HepG2 (cell line): Measurements from ENCODE around the gene RHBDL3. TPM values are rescaled to one million over a fixed set of nuclear protein-coding genes. Genes with fewer than 3 reads are reported as not detected.

Experiments used
- ATAC-seq: fragments of 200-7000 bp; cut with Tn5 transposase; 3 replicates; pipeline ENCODE4 v1.9.1; 2020; ENCODE audit warnings: mild to moderate bottlenecking, moderate library complexity
- BruUV-seq: library from RNA; stranded (reverse); fragments of 400-500 nt; replicated peaks from 2 replicates; lab custom pipeline; 2021; lab: Mats Ljungman, UMichigan
- CTCF ChIA-PET: fragments of 300-600 bp; formaldehyde crosslinking; extraction: SDS; loops from one replicate; lab custom pipeline; 2021; ENCODE audit warnings: low total read pairs, inconsistent platforms, low intra/inter-chr PET ratio; lab: Yijun Ruan, JAX
- POLR2A ChIA-PET: fragments of 350-600 bp; sonication (Branson Sonifier 250); formaldehyde crosslinking; loops from one replicate; lab custom pipeline; 2020; ENCODE audit warnings: antibody characterized with exemption, inconsistent platforms; lab: Yijun Ruan, JAX
- DNase-seq: peaks from one replicate; pipeline ENCODE4 v3.0.0-alpha.2; 2015; ENCODE audit warnings: low spot score
- FAIRE-seq: peaks from 3 replicates; lab custom pipeline; 2011; peaks lifted over from hg19 to GRCh38; lab: Jason Lieb, UNC
- H2AFZ ChIP-seq: one replicate; pipeline ENCODE4 v1.6.1; 2011; ENCODE audit warnings: low read length, inconsistent platforms
- H3K27ac ChIP-seq: fragments of 300-600 bp; 3 replicates; pipeline ENCODE4 v1.8.0; 2011; ENCODE audit warnings: mixed run types, mild to moderate bottlenecking, mixed read lengths, low read length, inconsistent platforms; ENCODE audit not compliant: insufficient read depth; ENCODE audit errors: extremely low read length
- H3K27me3 ChIP-seq, 2 experiments: fragments of 200-600 bp in 1 of 2; 2 replicates in 1 of 2; 3 replicates in 1 of 2; pipeline versions ENCODE4 v1.6.0 to v1.8.0; 2011; ENCODE audit warnings: low read length in 2 of 2, mild to moderate bottlenecking in 2 of 2, moderate library complexity in 2 of 2, inconsistent platforms in 1 of 2; ENCODE audit not compliant: insufficient read depth in 2 of 2, control insufficient read depth in 1 of 2
- H3K36me3 ChIP-seq, 2 experiments: fragments of 200-600 bp in 1 of 2; replicated peaks in 1 of 2; 2 replicates in 1 of 2; 3 replicates in 1 of 2; pipeline versions ENCODE4 v1.5.1 to v1.8.0; 2011; ENCODE audit warnings: low read length in 2 of 2, inconsistent platforms in 1 of 2; ENCODE audit not compliant: insufficient read depth in 2 of 2, control insufficient read depth in 1 of 2
- H3K4me1 ChIP-seq: 2 replicates; pipeline ENCODE4 v1.5.1; 2012; ENCODE audit warnings: low read length, inconsistent platforms; ENCODE audit not compliant: insufficient read depth
- H3K4me2 ChIP-seq: 2 replicates; pipeline ENCODE4 v1.6.0; 2011; ENCODE audit warnings: low read depth, low read length, inconsistent platforms
- H3K4me3 ChIP-seq, 3 experiments: fragments of 200-600 bp in 1 of 3; sonication (generic), shearing (Covaris generic) in 1 of 3; replicated peaks in 1 of 3; 2 replicates each; pipeline ENCODE4 v1.5.1; 2011 to 2016; ENCODE audit warnings: low read length in 3 of 3, inconsistent platforms in 2 of 3, low read depth in 2 of 3, mild to moderate bottlenecking in 2 of 3, control low read depth in 1 of 3, mixed read lengths in 1 of 3; ENCODE audit not compliant: insufficient read depth in 1 of 3
- H3K79me2 ChIP-seq: one replicate; pipeline ENCODE4 v1.6.1; 2011; ENCODE audit warnings: low read length, inconsistent platforms; ENCODE audit not compliant: insufficient read depth
- H3K9ac ChIP-seq: 2 replicates; pipeline ENCODE4 v1.6.0; 2011; ENCODE audit warnings: mild to moderate bottlenecking, low read depth, low read length, inconsistent platforms; ENCODE audit not compliant: insufficient read depth
- H3K9me3 ChIP-seq: 2 replicates; pipeline ENCODE4 v1.5.1; 2012; ENCODE audit warnings: mild to moderate bottlenecking, low read length
- H4K20me1 ChIP-seq: 2 replicates; pipeline ENCODE4 v1.6.0; 2011; ENCODE audit warnings: inconsistent platforms, mild to moderate bottlenecking, low read length, moderate library complexity; ENCODE audit not compliant: insufficient read depth
- ASH2L ChIP-seq: fragments of 300-600, 200-600 bp; sonication (generic); IDR thresholded peaks from 2 replicates; pipeline ENCODE4 v1.7.0; 2017; ENCODE audit warnings: low read depth, mild to moderate bottlenecking, moderate library complexity, mixed read lengths, low read length; ENCODE audit not compliant: insufficient read length
- ATF7 ChIP-seq, 2 experiments: fragments of 450-650 bp in 1 of 2; sonication (generic) in 1 of 2; formaldehyde crosslinking in 1 of 2; IDR thresholded peaks; 2 replicates each; pipeline versions ENCODE4 v1.4.0 to v1.6.1; 2016 to 2020; ENCODE audit warnings: antibody characterized with exemption in 1 of 2, mild to moderate bottlenecking in 1 of 2, missing genetic modification reagents in 1 of 2
- CREB1 ChIP-seq, 2 experiments: fragments of 450-650 bp in 1 of 2; IDR thresholded peaks; 2 replicates each; pipeline ENCODE4 v1.6.1; 2016 to 2017; ENCODE audit warnings: control low read depth in 1 of 2, mild to moderate bottlenecking in 1 of 2, missing compliant biosample characterization in 1 of 2, missing genetic modification characterization in 1 of 2
- GFI1 ChIP-seq: sonication (generic); formaldehyde crosslinking; IDR thresholded peaks from 2 replicates; pipeline ENCODE4 v1.5.0; 2020; ENCODE audit warnings: missing genetic modification reagents, mild to moderate bottlenecking, borderline replicate concordance
- RBFOX2 ChIP-seq: fragments of 200-400 bp; formaldehyde crosslinking; IDR thresholded peaks from 2 replicates; pipeline ENCODE4 v1.6.1; 2017; ENCODE audit warnings: low read depth, mild to moderate bottlenecking, low read length
- TRIM22 ChIP-seq: fragments of 450-650 bp; IDR thresholded peaks from 2 replicates; pipeline ENCODE4 v1.6.1; 2017
- ZFP62 ChIP-seq: sonication (generic); formaldehyde crosslinking; IDR thresholded peaks from 2 replicates; pipeline ENCODE4 v1.4.0; 2020; ENCODE audit warnings: missing genetic modification reagents
- ZNF253 ChIP-seq: sonication (generic); formaldehyde crosslinking; IDR thresholded peaks from 2 replicates; pipeline ENCODE4 v1.8.0; 2022; ENCODE audit warnings: mild to moderate bottlenecking, missing genetic modification reagents, borderline replicate concordance
- ZNF260 ChIP-seq: sonication (generic); formaldehyde crosslinking; IDR thresholded peaks from 2 replicates; pipeline ENCODE4 v1.4.0; 2020; ENCODE audit warnings: missing genetic modification reagents, low read depth, mild to moderate bottlenecking, borderline replicate concordance
- ZNF572 ChIP-seq: sonication (generic); formaldehyde crosslinking; IDR thresholded peaks from 2 replicates; pipeline ENCODE4 v1.5.1; 2020; ENCODE audit warnings: mild to moderate bottlenecking, missing genetic modification reagents
- ZNF577 ChIP-seq: sonication (generic); formaldehyde crosslinking; IDR thresholded peaks from 2 replicates; pipeline ENCODE4 v1.4.0; 2020; ENCODE audit warnings: mild to moderate bottlenecking, low read depth, missing genetic modification reagents, borderline replicate concordance
- ZNF724P ChIP-seq: sonication (generic); formaldehyde crosslinking; IDR thresholded peaks from 2 replicates; pipeline ENCODE4 v1.8.0; 2022; ENCODE audit warnings: missing genetic modification reagents, borderline replicate concordance
- ZNF841 ChIP-seq: sonication (generic); formaldehyde crosslinking; IDR thresholded peaks from 2 replicates; pipeline ENCODE4 v1.8.1; 2023; ENCODE audit warnings: missing genetic modification reagents, borderline replicate concordance
- WGBS: methylation state at CpG from one replicate; pipeline ENCODE4 v1.1.6; 2017; ENCODE audit warnings: low lambda C conversion rate; 5-methylcytosine and 5-hydroxymethylcytosine counted together
- in situ Hi-C: cut with HindIII; loops from 2 replicates; pipeline ENCODE4 v1.10.0; 2017; ENCODE audit warnings: low pct_unique_long_range_greater_than_20kb; ENCODE audit not compliant: extremely low pct_ligation_motif_present
- intact Hi-C: fragments of 100-400 bp; cut with micrococcal nuclease; formaldehyde crosslinking; loops from one replicate; pipeline ENCODE4 v1.10.0; 2022; ENCODE audit not compliant: unreplicated experiment
- polyA plus RNA-seq, 8 experiments: library from polyadenylated mRNA; depleted of rRNA in 3 of 8; stranded (reverse) in 7 of 8; unstranded in 1 of 8; fragments of >200 nt; fragmentation: Illumina TruSeq in 4 of 8; extraction: Trizol in 4 of 8; gene quantifications; 2 replicates each; pipeline versions ENCODE4 v1.2.1 to v1.2.3, GENCODE V29; 2011 to 2016; ENCODE audit warnings: low read depth in 4 of 8, missing spikeins in 1 of 8, mixed read lengths in 1 of 8; ENCODE audit not compliant: insufficient read depth in 1 of 8
- total RNA-seq, 5 experiments: library from RNA; depleted of rRNA; stranded (reverse); fragments of >200 nt; fragmentation: Illumina TruSeq; extraction: Trizol; gene quantifications; 2 replicates each; pipeline ENCODE4 v1.2.3, GENCODE V29; 2016; ENCODE audit warnings: low read depth in 1 of 5

RHBDL3 gene
- total and polyA plus RNA-seq, 2 of the 13 experiments (the other 11 are each of a cell fraction or from before 2014, with no cell fraction given) = 0.09 TPM; not detected in 1

GRCh38 chr17:32302860-32303649, 37.4 kb downstream of the RHBDL3 start (continued):
- no peak for TF ChIP-seq TRIM22
- no peak for TF ChIP-seq ZNF253 (CRISPR knock-in tag)
- TF ChIP-seq ZNF724P = no peak
- TF ChIP-seq ZFP62 (CRISPR knock-in tag) = no peak
- no peak for TF ChIP-seq ZNF577 (CRISPR knock-in tag)
- no peak for TF ChIP-seq ZNF841
- no peak for TF ChIP-seq RBFOX2
- TF ChIP-seq ZNF260 (CRISPR knock-in tag) = no peak
- TF ChIP-seq ZNF572 (CRISPR knock-in tag) = 0 out of 2 replicates have a peak, but pooled peaks have one; percentile 51
- TF ChIP-seq, all 625 proteins: peak for 173

GRCh38 chr17:32303781-32304288, 38.2 kb downstream of the RHBDL3 start:
- WGBS = 17% methylated on average over 2 of the region's 2 CpGs
- ChIA-PET CTCF (no interaction called here), POLR2A (no interaction called here)
- Histone ChIP-seq H3K9me3 (no peaks in the 10 kb centered on the region), H4K20me1 (no peaks in the 10 kb centered on the region), H3K79me2 (no peaks in the 10 kb centered on the region), H2AFZ (no peak overlapping the region), H3K4me1 (peaks cover 48% of the 10 kb centered on the region), H3K27ac (peak overlapping the region; percentile 87), H3K27me3 (no peaks in the 10 kb centered on the region; a peak in 1 of 5 replicates), H3K4me3 (no peak overlapping the region), H3K4me2 (no peak overlapping the region), H3K36me3 (no peaks in the 10 kb centered on the region), H3K9ac (no peak overlapping the region)
- no peak for FAIRE-seq
- in situ Hi-C loops (no loop called here), intact Hi-C loops (loop anchor here (5.0 kb wide), 1 partner anchor 52 kb away; no protein-coding TSS in a partner anchor)
- no peak for ATAC-seq
- 0 out of 2 replicates have a peak, but pooled peaks have one; percentile 24 for TF ChIP-seq CREB1 (IDR thresholded peaks at IDR 0.05)
- no peak for TF ChIP-seq CREB1 (CRISPR knock-in tag; IDR thresholded peaks at IDR 0.05)
- TF ChIP-seq ASH2L = no peak
- TF ChIP-seq GFI1 (CRISPR knock-in tag) = no peak
- TF ChIP-seq ATF7 (IDR thresholded peaks at IDR 0.05) = peak; percentile 86
- no peak for TF ChIP-seq ATF7 (CRISPR knock-in tag; IDR thresholded peaks at IDR 0.05)
- BruUV-seq = no TSS peak
- DNase-seq = no peak
